Activated T-cell treated with anti-CD3 and anti-CD28 coated beads, Interleukin-2, amount 50 U/mL, for 24 hours (primary cell): Measurements from ENCODE around the gene TADA2B.
A peak's percentile ranks its signal among the peaks of the same experiment; 100 is the strongest.
"Not testable (repeated sequence)": the region's sequence is repeated elsewhere in the genome, so short reads cannot be mapped to it uniquely, and the experiment has no call there.

Experiments
- DNase-seq: peaks from one replicate; pipeline ENCODE4 v3.0.0-alpha.2; 2020
- H3K27ac Mint-ChIP-seq: 2 replicates; pipeline ENCODE4 v1.8.0; 2020; ENCODE audit warnings: mild to moderate bottlenecking, mixed read lengths
- H3K27me3 Mint-ChIP-seq: 2 replicates; pipeline ENCODE4 v1.8.0; 2020; ENCODE audit warnings: mixed read lengths
- H3K36me3 Mint-ChIP-seq: 2 replicates; pipeline ENCODE4 v1.8.0; 2020; ENCODE audit warnings: low read depth, mixed read lengths
- H3K4me1 Mint-ChIP-seq: 2 replicates; pipeline ENCODE4 v1.8.0; 2020; ENCODE audit warnings: low read depth, mixed read lengths
- H3K4me3 Mint-ChIP-seq: 2 replicates; pipeline ENCODE4 v1.8.0; 2020; ENCODE audit warnings: mild to moderate bottlenecking, moderate library complexity, mixed read lengths
- H3K9me3 Mint-ChIP-seq: 2 replicates; pipeline ENCODE4 v1.8.0; 2020; ENCODE audit warnings: mixed read lengths

Gene TADA2B

GRCh38 chr4:7067452-7068278 lies 24.5 kb downstream of the TADA2B start, which contains the start of gene GRPEL1:
GRPEL1 (minus strand) TSS chr4:7068064; CDS start chr4:7068032, 32 bp downstream.
- Mint-ChIP-seq H3K4me3 (peak within 1 kb of the TSS; percentile 95), H3K36me3 (peaks cover 54% of the 10 kb centered on the region), H3K4me1 (peaks cover 51% of the 10 kb centered on the region), H3K27me3 (peaks cover 2% of the 10 kb centered on the region), H3K9me3 (no peaks in the 10 kb centered on the region), H3K27ac (peak within 1 kb of the TSS; percentile 96)
- DNase-seq, result peak; percentile 66

GRCh38 chr4:7068279-7068842 lies 25.2 kb downstream of the TADA2B start:
- peak overlapping the region; percentile 95 for H3K4me3 Mint-ChIP-seq
- no peaks in the 10 kb centered on the region for H3K9me3 Mint-ChIP-seq
- H3K36me3 Mint-ChIP-seq, result peaks cover 47% of the 10 kb centered on the region
- H3K4me1 Mint-ChIP-seq, result peaks cover 51% of the 10 kb centered on the region
- peak; percentile 100 for DNase-seq
- H3K27me3 Mint-ChIP-seq, result peaks cover 2% of the 10 kb centered on the region
- H3K27ac Mint-ChIP-seq, result peak overlapping the region; percentile 96

GRCh38 chr4:7068883-7069282 lies 25.7 kb downstream of the TADA2B start:
- Mint-ChIP-seq H3K27me3 (peaks cover 2% of the 10 kb centered on the region), H3K27ac (peak overlapping the region; percentile 96), H3K4me1 (peaks cover 47% of the 10 kb centered on the region)

GRCh38 chr4:7070729-7071511 lies 27.7 kb downstream of the TADA2B start:
- H3K27me3 Mint-ChIP-seq, result peaks cover 2% of the 10 kb centered on the region
- H3K9me3 Mint-ChIP-seq, result no peaks in the 10 kb centered on the region
- H3K36me3 Mint-ChIP-seq, result peaks cover 23% of the 10 kb centered on the region
- DNase-seq, result peak; percentile 91
- H3K4me3 Mint-ChIP-seq, result peak overlapping the region; percentile 23
- H3K4me1 Mint-ChIP-seq, result peaks cover 33% of the 10 kb centered on the region
- H3K27ac Mint-ChIP-seq, result peak overlapping the region; percentile 44

More at GRCh38 chr4:7068883-7069282, 25.7 kb downstream of the TADA2B start:
- Mint-ChIP-seq H3K9me3 (no peaks in the 10 kb centered on the region), H3K36me3 (peaks cover 42% of the 10 kb centered on the region), H3K4me3 (peak overlapping the region; percentile 95)
- DNase-seq, result no peak

GRCh38 chr4:7073059-7073458 lies 29.9 kb downstream of the TADA2B start:
- Mint-ChIP-seq H3K4me3 (no peak overlapping the region), H3K27ac (no peak overlapping the region), H3K9me3 (no peaks in the 10 kb centered on the region), H3K4me1 (peaks cover 20% of the 10 kb centered on the region), H3K27me3 (peaks cover 2% of the 10 kb centered on the region), H3K36me3 (peaks cover 5% of the 10 kb centered on the region)
- DNase-seq, result no peak

GRCh38 chr4:7073526-7074390 lies 30.6 kb downstream of the TADA2B start:
- Mint-ChIP-seq H3K27me3 (peaks cover 2% of the 10 kb centered on the region), H3K27ac (no peak overlapping the region), H3K4me3 (no peak overlapping the region), H3K9me3 (no peaks in the 10 kb centered on the region), H3K36me3 (no peaks in the 10 kb centered on the region), H3K4me1 (peaks cover 14% of the 10 kb centered on the region)
- DNase-seq, result no peak

- H3K9me3 Mint-ChIP-seq, result no peaks in the 10 kb centered on the region
- DNase-seq, result no peak
- H3K27ac Mint-ChIP-seq, result no peak overlapping the region
- no peaks in the 10 kb centered on the region for H3K36me3 Mint-ChIP-seq
- no peak overlapping the region for H3K4me3 Mint-ChIP-seq
- peaks cover 9% of the 10 kb centered on the region for H3K4me1 Mint-ChIP-seq
- H3K27me3 Mint-ChIP-seq, result peaks cover 5% of the 10 kb centered on the region
Measured at GRCh38 chr4:7074426-7074825, 31.3 kb downstream of the TADA2B start.

GRCh38 chr4:7075962-7076695 lies 33.0 kb downstream of the TADA2B start:
- no peaks in the 10 kb centered on the region for H3K4me1 Mint-ChIP-seq
- H3K36me3 Mint-ChIP-seq, result no peaks in the 10 kb centered on the region
- no peak overlapping the region for H3K27ac Mint-ChIP-seq
- H3K27me3 Mint-ChIP-seq, result peaks cover 4% of the 10 kb centered on the region
- no peak for DNase-seq
- no peaks in the 10 kb centered on the region for H3K9me3 Mint-ChIP-seq
- no peak overlapping the region for H3K4me3 Mint-ChIP-seq

GRCh38 chr4:7076696-7077082 lies 33.5 kb downstream of the TADA2B start:
- Mint-ChIP-seq H3K27ac (no peak overlapping the region), H3K4me3 (no peak overlapping the region), H3K9me3 (no peaks in the 10 kb centered on the region), H3K27me3 (peaks cover 6% of the 10 kb centered on the region), H3K4me1 (no peaks in the 10 kb centered on the region), H3K36me3 (no peaks in the 10 kb centered on the region)
- no peak for DNase-seq

- no peak overlapping the region for H3K27ac Mint-ChIP-seq
- no peak for DNase-seq
- H3K4me3 Mint-ChIP-seq, result no peak overlapping the region
- H3K36me3 Mint-ChIP-seq, result no peaks in the 10 kb centered on the region
- H3K27me3 Mint-ChIP-seq, result peaks cover 12% of the 10 kb centered on the region
- no peaks in the 10 kb centered on the region for H3K9me3 Mint-ChIP-seq
- H3K4me1 Mint-ChIP-seq, result no peaks in the 10 kb centered on the region
Measured at GRCh38 chr4:7077371-7077770, 34.2 kb downstream of the TADA2B start.

GRCh38 chr4:7078025-7078424 lies 34.9 kb downstream of the TADA2B start:
- peaks cover 16% of the 10 kb centered on the region for H3K27me3 Mint-ChIP-seq
- no peaks in the 10 kb centered on the region for H3K9me3 Mint-ChIP-seq
- H3K4me3 Mint-ChIP-seq, result no peak overlapping the region
- H3K4me1 Mint-ChIP-seq, result no peaks in the 10 kb centered on the region
- no peaks in the 10 kb centered on the region for H3K36me3 Mint-ChIP-seq
- no peak overlapping the region for H3K27ac Mint-ChIP-seq
- DNase-seq, result no peak

- H3K36me3 Mint-ChIP-seq, DNase-seq, H3K4me3 Mint-ChIP-seq, H3K4me1 Mint-ChIP-seq, H3K9me3 Mint-ChIP-seq, H3K27ac Mint-ChIP-seq: not testable (repeated sequence)
- peaks cover 29% of the 10 kb centered on the region for H3K27me3 Mint-ChIP-seq
Measured at GRCh38 chr4:7079483-7079882, 36.3 kb downstream of the TADA2B start.

GRCh38 chr4:7079909-7080308 lies 36.7 kb downstream of the TADA2B start:
- peaks cover 33% of the 10 kb centered on the region for H3K27me3 Mint-ChIP-seq
- not testable (repeated sequence) for H3K36me3 Mint-ChIP-seq, DNase-seq, H3K27ac Mint-ChIP-seq, H3K4me3 Mint-ChIP-seq, H3K4me1 Mint-ChIP-seq, H3K9me3 Mint-ChIP-seq
